Activated CD8-positive, alpha-beta memory T cell treated with anti-CD3 and anti-CD28 coated beads, Interleukin-2, amount 50 U/mL, for 48 hours (primary cell): Measurements from ENCODE around the gene ZC3HAV1L.
"Not testable (repeated sequence)": the region's sequence is repeated elsewhere in the genome, so short reads cannot be mapped to it uniquely, and the experiment has no call there.

ENCODE experiments used
- DNase-seq: peaks from one replicate; pipeline ENCODE4 v3.0.0-alpha.2; 2020

The ZC3HAV1L gene

GRCh38 chr7:139051655-139052054 lies 15.8 kb upstream of the ZC3HAV1L start:
- DNase-seq, result no peak

- DNase-seq, result no peak
These were observed 14.1 kb upstream of the ZC3HAV1L start for GRCh38 chr7:139049936-139050335.

GRCh38 chr7:139049111-139049510 lies 13.3 kb upstream of the ZC3HAV1L start:
- no peak for DNase-seq

- no peak for DNase-seq
These were observed 12.1 kb upstream of the ZC3HAV1L start for GRCh38 chr7:139047970-139048369.

GRCh38 chr7:139046143-139046542 lies 10.3 kb upstream of the ZC3HAV1L start:
- no peak for DNase-seq

GRCh38 chr7:139044813-139045794 lies 9.3 kb upstream of the ZC3HAV1L start:
- no peak for DNase-seq

- DNase-seq, result peak; percentile 76
These were observed 8.3 kb upstream of the ZC3HAV1L start for GRCh38 chr7:139043823-139044812.

- no peak for DNase-seq
These were observed 5.7 kb upstream of the ZC3HAV1L start for GRCh38 chr7:139041378-139042085.

GRCh38 chr7:139038691-139039090 lies 2.8 kb upstream of the ZC3HAV1L start:
- DNase-seq, result no peak

GRCh38 chr7:139036901-139037300 lies 1.1 kb upstream of the ZC3HAV1L start:
- no peak for DNase-seq

GRCh38 chr7:139034855-139035585 lies 822 bp downstream of the ZC3HAV1L start:
- peak; percentile 64 for DNase-seq

GRCh38 chr7:139034336-139034735 lies 1.5 kb downstream of the ZC3HAV1L start:
- DNase-seq, result peak; percentile 29

- DNase-seq, result peak; percentile 43
These were observed 2.3 kb downstream of the ZC3HAV1L start for GRCh38 chr7:139033346-139034114.

GRCh38 chr7:139032473-139032872 lies 3.4 kb downstream of the ZC3HAV1L start:
- peak; percentile 26 for DNase-seq

- no peak for DNase-seq
These were observed 6.5 kb downstream of the ZC3HAV1L start for GRCh38 chr7:139029353-139029752.

- peak; percentile 3 for DNase-seq
These were observed 9.3 kb downstream of the ZC3HAV1L start for GRCh38 chr7:139026551-139026950.

- DNase-seq, result not testable (repeated sequence)
These were observed 10.0 kb downstream of the ZC3HAV1L start for GRCh38 chr7:139025861-139026260.

- no peak for DNase-seq
These were observed 12.8 kb downstream of the ZC3HAV1L start for GRCh38 chr7:139023076-139023475.

GRCh38 chr7:139022286-139022685 lies 13.6 kb downstream of the ZC3HAV1L start:
- DNase-seq, result no peak

- DNase-seq, result no peak
These were observed 16.9 kb downstream of the ZC3HAV1L start for GRCh38 chr7:139018910-139019309.

- DNase-seq, result peak; percentile 62
These were observed 18.8 kb downstream of the ZC3HAV1L start for GRCh38 chr7:139016931-139017511.
